Pulmonary artery endothelial cell (primary cell): Measurements from ENCODE around the gene PMEPA1. TPM values are rescaled to one million over a fixed set of nuclear protein-coding genes. Genes with fewer than 3 reads are reported as not detected.
A peak's percentile ranks its signal among the peaks of the same experiment; 100 is the strongest.

ENCODE experiments used
- DNase-seq: peaks from one replicate; pipeline ENCODE4 v3.0.0-alpha.2; 2011; ENCODE audit warnings: low read depth, low spot score
- total RNA-seq: library from RNA; depleted of rRNA; stranded (reverse); fragments of >200 nt; gene quantifications from 2 replicates; pipeline ENCODE4 v1.2.3, GENCODE V29; 2014

The PMEPA1 gene
- total RNA-seq, 1 donor from 2014 or later = 4.7 TPM

DNA sequence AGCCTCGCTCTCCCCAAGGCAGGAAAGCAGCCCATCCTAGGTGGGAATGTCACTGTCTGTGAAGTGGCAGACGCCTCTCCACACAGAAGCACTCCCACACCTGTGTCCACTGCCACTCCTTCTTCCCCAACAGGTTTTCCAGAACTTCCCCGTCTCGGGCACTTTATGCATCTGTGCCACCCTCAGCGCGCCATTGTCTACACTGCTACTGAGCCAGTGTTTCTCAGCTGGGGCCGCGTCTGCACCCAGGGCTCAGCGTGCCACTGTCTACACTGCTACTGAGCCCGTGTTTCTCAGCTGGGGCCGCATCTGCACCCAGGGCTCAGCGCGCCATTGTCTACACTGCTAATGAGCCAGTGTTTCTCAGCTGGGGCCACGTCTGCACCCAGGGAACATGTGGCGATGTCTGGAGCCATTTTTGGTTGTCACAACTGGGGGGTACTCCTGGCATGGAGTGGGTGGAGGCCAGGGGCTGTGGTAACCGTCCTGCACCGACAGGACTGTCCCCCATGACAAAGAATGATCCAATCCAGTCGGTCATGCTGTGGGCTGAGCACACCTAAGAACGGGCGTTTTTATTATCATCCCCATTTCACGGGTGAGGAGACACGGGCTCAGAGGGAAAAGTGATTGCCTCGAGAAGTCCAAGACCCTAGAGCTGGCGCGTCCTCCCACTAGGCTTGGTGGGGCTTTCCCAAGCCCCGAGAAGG lies 47.9 kb downstream of the PMEPA1 start:
- DNase-seq = no peak

DNA sequence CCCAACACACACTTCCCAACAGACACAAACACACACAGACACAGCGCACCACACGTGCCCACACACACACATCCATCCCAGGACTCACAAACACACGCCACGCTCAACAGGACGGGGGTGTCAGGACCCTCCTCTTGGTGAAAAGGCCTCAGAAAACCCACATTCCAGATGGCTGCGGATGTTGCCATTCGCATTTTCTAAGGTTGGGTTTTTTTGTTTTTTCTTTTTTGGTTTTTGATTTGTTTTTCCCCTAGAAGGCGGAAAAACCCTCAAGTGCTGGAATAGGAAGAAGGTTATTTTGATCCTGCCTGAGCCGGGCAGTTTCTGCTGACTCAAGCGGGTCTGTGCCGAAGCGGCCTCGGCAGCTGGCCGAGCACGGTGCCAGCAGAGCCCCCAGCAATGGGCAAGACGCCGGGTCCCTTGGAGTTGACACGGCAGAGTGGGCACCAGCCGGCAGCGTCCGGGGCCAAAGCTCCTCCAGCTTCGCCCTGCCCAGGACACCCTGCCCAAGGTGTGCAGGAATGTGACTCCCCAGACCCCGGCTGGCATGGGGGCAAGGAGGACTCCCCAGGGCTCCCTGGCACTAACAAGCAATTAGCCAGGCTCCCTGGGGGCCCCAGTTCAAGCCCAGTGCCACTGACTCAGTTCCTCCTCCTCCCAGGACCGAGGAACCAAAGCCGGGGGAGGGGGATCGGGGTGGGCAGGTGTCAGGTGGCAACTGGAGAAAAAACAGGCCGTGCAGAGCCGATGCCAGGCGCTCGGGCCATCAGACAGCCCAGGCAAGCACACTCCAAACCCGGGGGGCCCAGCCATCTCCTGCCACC lies 48.7 kb downstream of the PMEPA1 start:
- DNase-seq = no peak

DNA sequence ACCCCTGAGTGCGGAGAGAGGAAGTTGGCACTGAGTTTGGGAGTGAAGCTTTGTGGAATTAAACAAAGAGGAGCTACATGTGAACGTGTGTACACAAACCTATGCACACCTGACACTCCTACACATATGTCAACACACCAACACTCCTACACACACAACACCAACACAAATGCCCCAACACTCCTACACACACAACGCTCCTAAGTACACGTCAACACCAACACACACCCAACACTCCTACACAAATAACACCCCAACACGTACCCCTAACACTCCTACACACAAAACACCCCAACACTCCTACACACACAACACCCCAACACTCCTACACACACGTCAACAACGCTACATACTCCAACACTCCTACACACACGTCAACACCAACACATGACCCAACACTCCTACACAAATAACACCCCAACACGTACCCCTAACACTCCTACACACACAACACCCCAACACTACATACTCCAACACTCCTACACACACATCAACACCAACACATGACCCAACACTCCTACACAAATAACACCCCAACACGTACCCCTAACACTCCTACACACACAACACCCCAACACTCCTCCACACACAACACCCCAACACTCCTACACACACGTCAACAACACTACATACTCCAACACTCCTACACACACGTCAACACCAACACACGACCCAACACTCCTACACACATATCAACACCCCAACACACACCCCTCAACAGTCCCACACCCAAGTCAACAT lies 49.5 kb downstream of the PMEPA1 start:
- no peak for DNase-seq

DNA sequence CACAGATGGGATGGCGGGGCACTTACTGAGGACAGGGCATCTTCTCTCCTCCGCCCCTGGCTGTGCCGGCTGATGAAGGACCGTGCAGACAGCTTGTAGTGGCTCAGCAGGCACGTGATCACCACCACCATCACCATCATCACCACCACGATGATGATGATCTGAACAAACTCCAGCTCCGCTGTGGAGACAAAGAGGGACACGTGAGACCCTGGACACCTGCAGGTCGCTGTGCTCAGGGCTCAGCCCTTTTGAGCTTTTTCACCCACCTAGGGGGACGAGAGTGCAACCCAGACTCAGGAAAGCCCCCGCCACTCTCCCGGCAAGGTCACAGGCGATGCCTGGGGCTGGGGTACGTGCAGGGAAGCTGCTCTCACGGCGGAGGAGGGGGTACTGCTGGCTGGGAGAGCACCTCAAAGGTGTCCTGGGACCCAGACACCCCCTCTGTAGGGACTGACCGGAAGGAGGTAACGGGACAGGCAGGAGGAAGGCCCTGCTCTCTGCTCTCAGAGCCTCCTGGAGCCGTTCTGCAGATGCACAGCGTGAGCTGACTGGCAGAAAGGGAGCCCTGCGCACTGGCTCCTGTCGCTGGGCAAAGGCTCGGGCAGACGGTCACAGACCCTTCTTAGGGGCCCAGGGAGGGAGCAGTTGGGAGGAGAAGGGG lies 50.2 kb downstream of the PMEPA1 start:
- no peak for DNase-seq

DNA sequence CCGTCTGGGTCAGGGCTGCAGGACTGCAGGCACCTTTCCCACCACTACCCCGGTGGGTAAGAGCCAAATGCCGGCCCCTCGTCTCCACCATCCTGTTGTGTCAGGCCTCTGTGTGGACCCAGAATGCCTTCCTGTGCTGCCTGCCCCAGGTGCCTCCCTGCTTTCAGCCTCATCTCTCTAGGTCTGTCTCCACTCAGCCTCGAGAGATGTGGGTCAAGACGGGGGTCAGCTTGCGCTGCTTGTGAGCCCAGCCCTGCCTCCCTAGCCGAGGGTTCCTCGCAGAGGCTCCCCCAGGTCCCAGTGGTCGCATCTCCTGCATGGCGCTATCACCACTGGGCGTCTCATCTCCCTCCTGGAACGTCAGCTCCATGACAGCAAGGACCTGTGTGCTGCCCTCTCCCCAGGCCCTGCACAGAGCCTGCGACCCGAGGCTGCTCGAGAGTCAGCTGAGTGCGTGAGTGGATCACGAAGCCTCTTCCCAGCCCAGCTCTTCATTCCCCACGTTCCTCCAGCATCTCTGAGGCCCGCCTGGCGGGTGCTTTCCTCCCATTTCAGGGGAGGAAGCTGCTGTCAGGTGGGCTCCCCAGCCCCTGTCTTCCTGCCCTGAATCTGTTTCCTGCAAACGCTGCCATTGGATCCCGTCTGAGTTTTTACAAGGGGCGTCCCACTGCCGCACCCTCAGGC lies 50.8 kb downstream of the PMEPA1 start:
- no peak for DNase-seq

DNA sequence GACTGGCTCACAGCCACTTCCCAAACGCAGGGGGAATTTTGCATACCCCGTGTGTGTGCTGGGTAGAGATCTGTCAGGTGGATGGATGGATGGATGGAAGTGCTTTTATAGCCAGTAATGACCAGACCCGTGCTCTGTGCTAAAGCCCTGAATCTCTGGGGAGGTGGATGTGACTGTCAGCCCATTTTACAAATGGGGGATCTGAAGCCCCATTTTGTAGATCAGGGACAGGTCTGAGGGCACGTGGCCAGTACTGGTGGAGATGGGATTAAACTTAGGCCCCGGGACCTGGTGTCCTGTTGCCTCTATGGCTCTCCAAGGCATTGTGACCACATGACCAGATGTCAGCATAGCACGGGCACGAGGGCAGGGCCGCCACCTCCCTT lies 51.4 kb downstream of the PMEPA1 start:
- DNase-seq = no peak

DNA sequence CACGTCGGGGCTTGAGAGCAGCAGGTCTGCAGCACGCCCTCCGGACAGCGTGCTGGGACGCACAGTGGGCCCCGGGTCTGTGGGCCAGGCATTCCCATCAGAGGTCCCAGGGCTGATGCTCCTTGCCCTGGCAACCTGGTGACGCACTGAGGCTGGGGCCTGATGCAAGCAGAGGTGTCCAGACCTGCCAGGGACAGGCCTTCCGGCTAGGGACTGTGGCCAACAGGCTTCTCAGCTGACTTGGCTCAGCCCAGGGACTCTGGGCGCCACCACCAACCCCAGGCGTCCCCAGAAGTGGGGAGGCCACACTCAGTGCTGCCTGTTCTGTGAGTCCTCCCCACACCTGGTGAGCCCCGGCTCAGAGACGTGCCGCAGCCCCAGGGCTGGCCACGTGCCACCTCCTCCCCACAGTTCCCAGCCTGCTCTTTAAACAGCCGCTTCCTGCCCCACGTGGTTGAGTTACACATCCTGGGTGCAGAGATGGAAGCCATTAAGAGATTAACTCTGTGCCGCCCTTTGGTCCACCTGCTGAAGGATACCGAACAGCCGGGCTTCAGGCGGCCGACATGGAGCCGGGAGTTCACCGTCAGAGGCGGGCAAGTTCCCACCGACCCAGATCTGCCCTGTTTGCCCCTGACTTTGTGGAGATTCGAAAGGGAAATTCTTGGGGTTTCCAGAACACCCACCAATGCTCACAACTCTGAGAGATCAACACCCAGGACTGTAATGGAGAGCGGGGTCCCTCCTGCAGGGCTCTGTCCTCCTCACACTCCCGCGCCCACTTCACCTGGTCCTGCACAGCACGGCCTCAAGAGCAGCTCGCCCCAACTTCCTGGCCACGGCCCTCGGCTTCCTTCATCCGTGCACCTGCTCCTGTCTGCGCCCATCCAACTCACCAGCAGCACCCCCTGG lies 52.0 kb downstream of the PMEPA1 start:
- no peak for DNase-seq

DNA sequence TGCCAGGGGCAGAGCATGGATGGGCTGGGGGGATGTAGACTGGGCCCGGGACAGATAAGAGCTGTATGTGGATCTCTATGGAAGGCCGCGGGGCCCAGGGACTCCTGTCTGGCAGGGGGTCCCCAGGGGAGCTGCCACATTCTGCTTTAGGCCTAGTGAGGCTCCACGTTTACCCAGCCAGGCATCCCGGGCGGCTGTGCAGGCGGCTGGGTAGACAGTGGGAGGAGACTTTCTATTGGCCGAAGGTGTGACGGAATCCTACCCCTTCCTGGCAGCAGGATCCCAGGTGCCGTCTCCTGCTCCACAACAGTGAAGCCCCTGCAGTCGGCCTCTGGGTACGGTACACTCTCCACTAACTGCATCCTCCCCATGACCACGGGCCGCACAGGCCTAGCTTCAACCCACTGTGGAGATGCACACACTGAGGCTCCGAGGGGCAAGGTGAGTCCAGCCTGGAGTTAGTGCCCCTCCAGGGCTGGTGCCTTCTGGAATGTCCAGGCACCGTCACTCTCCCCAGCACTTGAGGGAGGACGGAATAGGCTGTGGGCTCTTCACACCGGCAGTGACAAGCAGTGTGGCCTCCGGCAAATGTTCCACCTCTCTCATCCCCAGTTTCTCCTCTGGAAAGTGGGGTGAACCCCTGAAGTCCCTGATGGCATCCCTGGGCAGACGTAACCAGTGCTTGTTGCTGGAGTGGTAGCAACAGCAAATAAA lies 52.8 kb downstream of the PMEPA1 start:
- no peak for DNase-seq

DNA sequence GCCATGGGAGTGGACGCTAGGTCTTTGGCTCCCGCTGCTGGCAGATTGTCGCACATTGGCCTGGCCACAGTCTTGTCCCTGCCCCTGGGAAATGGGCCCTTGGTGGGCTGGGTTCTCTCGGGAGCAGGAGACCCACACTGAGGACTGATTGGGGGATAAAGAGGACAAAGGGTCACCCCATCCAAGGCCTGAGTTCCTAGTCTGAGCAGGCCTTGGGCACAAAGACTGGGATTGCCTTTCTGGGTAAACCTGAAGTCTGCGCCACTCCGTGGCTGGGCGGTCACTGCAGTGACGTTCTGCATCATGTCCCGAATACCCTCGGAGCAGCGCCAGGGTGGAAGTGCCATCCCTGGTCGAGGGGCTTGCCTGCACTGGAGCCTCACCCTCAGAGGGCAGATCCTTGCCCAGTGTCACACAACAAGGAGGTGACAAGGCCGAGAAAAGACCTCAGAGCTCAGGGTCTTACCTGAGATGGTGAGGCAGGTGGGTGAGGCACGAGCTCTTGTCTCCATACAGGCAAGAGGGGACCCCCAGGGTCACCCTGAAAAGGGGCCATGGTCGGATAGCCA lies 53.5 kb downstream of the PMEPA1 start:
- DNase-seq = no peak

DNA sequence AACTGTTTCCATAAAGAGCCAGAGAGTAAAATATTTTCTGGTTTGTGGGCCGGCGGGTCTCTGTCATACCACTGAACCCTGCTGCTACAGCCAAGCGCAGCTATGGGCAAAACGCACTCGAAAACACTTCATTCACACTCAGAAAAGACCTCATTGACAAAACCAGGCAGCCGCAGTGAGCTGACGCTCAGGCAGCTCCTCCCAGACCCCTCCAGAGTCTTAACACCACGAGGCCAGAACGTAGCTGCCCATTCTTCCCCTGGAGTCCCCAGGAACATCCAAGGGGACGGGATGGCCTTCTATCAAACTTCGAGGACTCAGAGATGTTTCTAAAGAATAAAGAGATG lies 54.0 kb downstream of the PMEPA1 start:
- DNase-seq = no peak

DNA sequence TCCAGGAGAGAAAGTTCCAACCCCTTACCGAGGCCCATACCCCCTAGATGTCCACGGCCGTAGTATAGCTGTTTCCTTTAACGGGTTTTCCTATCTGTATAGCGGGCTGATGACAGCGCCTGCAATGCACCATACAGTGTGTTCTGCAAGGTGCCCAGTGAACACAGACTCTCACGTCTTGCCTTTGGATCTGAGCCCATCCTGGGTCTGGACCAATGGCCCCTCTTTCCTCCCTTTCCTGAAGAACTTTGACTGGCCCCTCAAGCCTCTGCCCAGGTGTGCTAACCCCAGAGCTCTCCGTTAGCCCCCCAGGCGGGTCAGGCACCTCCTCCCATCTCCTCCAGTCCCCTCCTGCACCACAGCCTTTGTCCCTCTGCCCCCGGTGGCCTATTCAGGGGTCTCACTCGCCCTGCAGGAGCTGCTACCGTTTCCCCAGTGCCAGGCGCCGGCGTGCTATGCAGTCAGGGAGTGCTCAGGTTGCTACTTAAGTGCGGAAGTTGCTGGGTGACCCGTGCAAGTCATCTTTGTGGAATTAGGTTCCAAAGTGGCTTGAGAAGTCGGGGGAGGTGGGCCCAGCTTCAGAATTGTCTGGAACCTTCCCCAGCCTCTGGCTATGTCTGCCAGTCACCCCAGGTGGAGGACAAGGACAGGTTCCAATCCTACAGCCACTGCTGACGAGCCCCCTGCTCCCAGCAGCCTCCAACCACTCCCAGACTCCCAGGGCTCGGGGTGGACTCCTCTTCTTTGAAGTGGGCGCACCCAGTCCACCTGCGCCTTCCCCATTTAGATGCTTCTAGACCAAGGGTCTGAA lies 54.6 kb downstream of the PMEPA1 start:
- no peak for DNase-seq

DNA sequence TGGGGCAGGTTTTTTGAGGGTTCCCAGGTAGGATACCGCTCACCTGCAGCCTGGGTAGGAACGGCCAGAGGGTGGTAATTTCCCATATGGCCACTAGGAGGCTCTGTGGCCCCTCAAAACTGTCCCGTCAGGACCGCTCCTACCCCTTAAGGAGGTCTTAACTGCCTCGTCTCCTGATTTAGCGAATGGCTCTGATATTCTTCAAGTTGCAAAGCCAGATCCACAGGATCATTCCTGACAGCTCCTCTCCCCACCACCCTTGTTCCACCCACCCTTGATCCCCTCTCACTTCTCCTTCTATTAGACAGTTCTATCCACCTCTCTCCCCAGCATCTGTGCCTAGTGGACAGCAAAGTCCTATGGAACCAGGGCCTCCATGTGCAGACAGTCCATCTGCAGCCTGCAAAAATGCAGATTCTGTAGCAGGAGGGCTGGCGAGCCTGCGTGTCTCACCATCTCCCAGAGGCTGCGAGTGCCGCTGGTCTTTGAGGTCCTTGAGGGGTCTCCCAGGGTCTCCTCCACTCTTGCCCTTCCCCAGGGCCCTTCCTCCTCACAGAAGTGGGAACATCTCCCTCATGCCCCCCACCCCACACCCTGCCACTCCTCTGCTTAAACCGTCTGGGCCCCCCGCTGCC lies 55.3 kb downstream of the PMEPA1 start:
- DNase-seq = peak; percentile 20

DNA sequence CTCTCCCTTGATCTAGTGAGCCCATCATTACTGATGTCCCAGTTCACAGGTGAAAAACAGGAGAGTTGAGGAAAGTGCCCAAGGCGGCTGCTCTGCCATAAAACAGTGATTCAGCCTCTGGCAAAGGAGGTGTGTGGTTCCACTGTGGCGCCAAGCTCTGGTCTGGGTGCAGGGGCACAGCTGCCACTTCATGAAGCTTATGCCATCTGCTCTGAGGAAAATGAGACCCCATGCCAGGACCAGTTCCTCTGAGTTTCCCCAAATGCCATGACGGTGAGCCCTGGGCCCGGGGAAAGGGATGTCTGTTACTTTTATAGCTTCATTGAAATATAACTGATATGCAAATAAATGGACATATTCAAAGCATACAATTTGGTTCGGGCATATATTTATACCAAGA lies 55.9 kb downstream of the PMEPA1 start:
- DNase-seq = no peak

DNA sequence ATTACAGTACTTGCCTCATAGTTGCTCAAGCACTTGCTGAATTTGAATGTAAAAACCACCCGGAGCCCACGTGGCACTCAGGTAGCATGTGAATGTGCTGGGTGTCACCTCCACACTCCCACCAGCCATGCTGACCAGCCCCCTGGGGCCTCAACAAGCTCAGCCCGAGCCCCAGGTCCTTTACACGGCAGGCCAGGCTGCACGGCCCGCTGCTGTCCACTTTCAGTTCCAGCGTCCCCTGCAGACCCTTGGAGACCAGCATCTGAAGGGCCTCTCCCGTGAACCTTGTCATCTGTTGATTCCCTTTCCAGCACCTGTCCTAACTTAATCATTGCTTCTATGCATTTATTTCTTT lies 56.3 kb downstream of the PMEPA1 start:
- no peak for DNase-seq

DNA sequence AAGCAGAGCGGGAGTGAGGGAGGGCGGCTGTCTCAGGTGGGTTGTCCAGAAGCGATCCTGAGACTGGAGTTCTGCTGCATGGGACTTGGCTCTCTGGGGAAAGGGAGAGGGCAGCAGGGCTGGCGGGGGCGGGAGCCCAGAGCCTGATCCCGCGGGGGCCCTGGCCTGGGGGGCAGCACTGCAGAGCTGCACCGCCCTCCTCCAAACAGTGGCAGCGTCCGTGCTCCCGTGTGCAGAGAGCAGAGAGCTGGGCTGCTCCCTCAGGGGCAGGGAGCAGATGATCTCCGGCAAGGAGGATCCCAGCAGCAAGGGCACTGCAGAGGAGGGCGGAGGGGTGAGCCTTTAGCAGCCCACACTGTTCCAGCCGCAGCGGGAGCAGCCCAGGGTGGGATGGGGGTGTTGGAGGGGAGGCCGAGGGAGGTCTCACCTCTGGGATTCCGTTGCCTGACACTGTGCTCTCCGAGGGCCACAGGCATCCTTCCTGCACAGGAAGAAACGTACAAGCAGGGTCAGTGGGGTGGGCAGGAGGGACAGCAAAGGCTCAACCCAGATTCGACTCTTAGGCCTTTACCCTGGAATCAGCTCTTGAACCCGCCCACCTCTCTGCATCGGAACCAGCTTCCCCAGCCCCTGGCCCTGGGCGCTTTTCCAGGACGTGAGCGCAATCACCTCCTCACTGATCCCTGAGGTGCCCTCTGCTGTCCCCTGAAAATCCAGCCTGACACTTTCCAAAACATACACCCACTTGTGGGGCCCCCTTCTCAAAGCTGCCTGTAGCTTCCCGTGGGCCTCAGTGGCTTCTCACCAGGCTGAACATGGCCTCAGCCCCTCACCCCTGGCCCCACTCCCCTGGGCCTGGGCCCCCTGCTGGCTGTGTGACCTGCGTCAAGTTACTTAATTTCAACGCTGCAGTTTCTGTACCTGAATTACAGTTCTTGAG lies 56.9 kb downstream of the PMEPA1 start:
- DNase-seq = no peak

DNA sequence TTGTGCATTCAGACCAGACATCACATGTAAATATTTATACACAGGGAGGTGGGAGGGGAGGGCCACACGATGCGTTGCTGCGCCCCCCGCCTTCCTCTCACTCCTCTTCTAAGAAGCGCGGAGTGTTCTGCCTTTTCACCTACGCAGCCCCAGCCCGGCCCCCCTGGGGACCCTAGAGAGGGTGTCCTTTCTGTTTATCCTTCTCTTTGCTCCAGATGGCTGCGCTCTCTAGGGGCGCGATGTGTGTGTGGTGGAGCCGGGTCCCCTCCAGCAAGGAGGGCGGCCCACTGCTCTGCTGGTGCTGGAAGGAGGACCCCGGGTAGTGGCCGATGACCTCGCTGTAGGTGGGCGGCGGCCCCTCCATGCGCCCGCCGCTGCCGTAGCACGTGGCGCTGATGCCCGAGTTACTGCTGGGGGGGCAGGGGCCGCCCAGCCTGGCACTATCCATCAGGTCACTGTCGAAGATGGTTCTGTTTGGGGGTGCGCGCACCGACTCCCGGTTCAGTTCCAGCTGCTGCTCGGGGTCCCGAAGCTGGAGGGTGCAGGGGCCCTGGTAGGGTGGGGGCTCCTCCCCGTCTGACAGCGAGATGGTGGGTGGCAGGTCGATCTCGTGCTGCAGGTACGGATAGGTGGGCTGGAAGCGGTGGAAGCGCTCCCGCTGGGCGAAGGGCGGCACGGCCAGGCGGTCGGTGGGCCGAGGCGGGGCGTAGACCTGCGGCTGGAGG lies 57.8 kb downstream of the PMEPA1 start:
- DNase-seq = no peak
